Vagina (tissue), 2 donors: ENCODE data around the gene SYNDIG1. TPM values are rescaled to one million over a fixed set of nuclear protein-coding genes. Genes with fewer than 3 reads are reported as not detected.

Experiments used
- DNase-seq, 2 donors: peaks; one replicate each; pipeline ENCODE4 v3.0.0-alpha.2; 2017; ENCODE audit errors: extremely low spot score in 2 of 2
- H3K27ac ChIP-seq: fragments of 200-600 bp; sonication (generic); one replicate; pipeline ENCODE4 v1.5.1; 2019
- H3K27me3 ChIP-seq: fragments of 200-600 bp; sonication (generic); one replicate; pipeline ENCODE4 v1.5.1; 2019
- H3K36me3 ChIP-seq, 2 donors: fragments of 200-600 bp; sonication (generic); one replicate each; pipeline ENCODE4 v1.5.1; 2017 to 2019
- H3K4me1 ChIP-seq: fragments of 200-600 bp; sonication (generic); one replicate; pipeline ENCODE4 v1.5.1; 2019
- H3K4me3 ChIP-seq, 2 donors: fragments of 200-600 bp; sonication (generic); 1 replicate in 1 of 2; 2 replicates in 1 of 2; pipeline ENCODE4 v1.5.1; 2016 to 2019
- H3K9me3 ChIP-seq: fragments of 200-600 bp; sonication (generic); one replicate; pipeline ENCODE4 v1.5.1; 2019
- POLR2A ChIP-seq, 2 donors: fragments of 450-650 bp; IDR thresholded peaks; one replicate each; pipeline ENCODE4 v1.6.1; 2017; ENCODE audit warnings: antibody characterized with exemption in 2 of 2, mild to moderate bottlenecking in 2 of 2, moderate library complexity in 2 of 2
- POLR2AphosphoS5 ChIP-seq, 2 donors: sonication (generic); formaldehyde crosslinking; IDR thresholded peaks; one replicate each; pipeline ENCODE4 v1.9.0; 2017; ENCODE audit warnings: antibody characterized with exemption in 2 of 2, mild to moderate bottlenecking in 2 of 2, low read depth in 1 of 2; ENCODE audit not compliant: insufficient read depth in 1 of 2
- intact Hi-C: fragments of 100-400 bp; cut with DNase I; formaldehyde crosslinking; loops from one replicate; pipeline ENCODE4 v1.15.1; 2023
- total RNA-seq: library from RNA; depleted of rRNA; stranded (reverse); fragments of >200 nt; gene quantifications from one replicate; pipeline ENCODE4 v1.2.3, GENCODE V29; 2016
- TF ChIP-seq, protein P1 (sequence below), 3 experiments: fragments of 450-650 bp in 2 of 3; fragments of 200-600 bp in 1 of 3; sonication (generic) in 1 of 3; IDR thresholded peaks; one replicate each; pipeline ENCODE4 v1.5.1; 2017 to 2019; ENCODE audit warnings: antibody characterized with exemption in 3 of 3, mild to moderate bottlenecking in 2 of 3, moderate library complexity in 2 of 3

The SYNDIG1 gene
- total RNA-seq, 1 donor from 2014 or later, result 3.2 TPM

DNA sequence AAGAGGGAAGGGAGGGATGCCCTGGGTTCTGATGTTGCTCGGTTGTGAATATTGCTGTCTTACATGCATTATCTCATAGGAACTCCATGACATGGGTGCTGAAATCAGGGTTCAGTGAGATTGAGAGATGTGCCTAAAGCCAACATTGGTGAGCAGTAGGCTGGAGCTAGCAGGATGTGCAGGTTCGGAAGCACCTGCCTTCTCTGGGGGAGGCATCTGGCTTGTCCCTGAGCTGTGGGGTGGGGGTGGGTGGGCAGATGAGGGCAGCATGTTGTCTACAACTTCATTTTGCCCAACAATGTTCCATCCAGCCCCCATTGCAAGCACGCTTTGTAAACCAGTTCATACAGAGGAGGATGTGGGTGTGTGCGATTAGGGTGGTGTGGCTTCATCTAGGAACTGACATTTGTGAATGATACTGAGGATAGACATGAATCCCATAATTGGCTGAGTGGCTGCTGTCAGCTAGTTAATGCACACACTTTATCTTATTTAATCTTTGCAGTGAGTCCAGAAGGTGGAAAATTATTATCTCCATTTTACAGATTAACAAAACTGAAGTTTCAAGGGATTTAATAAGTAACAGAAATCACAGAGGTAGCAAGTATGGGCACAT, 119.4 kb downstream of the SYNDIG1 start:
- no peaks in the 10 kb centered on the region for H3K4me1 ChIP-seq
- H3K36me3 ChIP-seq, result no peaks in the 10 kb centered on the region
- DNase-seq, result peak; percentile 69 to 91
- no peak overlapping the region for H3K27ac ChIP-seq
- H3K4me3 ChIP-seq, result no peak overlapping the region
- H3K9me3 ChIP-seq, result no peaks in the 10 kb centered on the region
- TF ChIP-seq, protein P1, sequence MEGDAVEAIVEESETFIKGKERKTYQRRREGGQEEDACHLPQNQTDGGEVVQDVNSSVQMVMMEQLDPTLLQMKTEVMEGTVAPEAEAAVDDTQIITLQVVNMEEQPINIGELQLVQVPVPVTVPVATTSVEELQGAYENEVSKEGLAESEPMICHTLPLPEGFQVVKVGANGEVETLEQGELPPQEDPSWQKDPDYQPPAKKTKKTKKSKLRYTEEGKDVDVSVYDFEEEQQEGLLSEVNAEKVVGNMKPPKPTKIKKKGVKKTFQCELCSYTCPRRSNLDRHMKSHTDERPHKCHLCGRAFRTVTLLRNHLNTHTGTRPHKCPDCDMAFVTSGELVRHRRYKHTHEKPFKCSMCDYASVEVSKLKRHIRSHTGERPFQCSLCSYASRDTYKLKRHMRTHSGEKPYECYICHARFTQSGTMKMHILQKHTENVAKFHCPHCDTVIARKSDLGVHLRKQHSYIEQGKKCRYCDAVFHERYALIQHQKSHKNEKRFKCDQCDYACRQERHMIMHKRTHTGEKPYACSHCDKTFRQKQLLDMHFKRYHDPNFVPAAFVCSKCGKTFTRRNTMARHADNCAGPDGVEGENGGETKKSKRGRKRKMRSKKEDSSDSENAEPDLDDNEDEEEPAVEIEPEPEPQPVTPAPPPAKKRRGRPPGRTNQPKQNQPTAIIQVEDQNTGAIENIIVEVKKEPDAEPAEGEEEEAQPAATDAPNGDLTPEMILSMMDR (IDR thresholded peaks at IDR 0.05), result no peak
- TF ChIP-seq POLR2AphosphoS5 (IDR thresholded peaks at IDR 0.05; ENCODE audit: insufficient read depth in 1 of 2, low read depth in 1 of 2) (no peak), POLR2A (IDR thresholded peaks at IDR 0.05) (no peak)
- intact Hi-C loops, result no loop called here
- no peaks in the 10 kb centered on the region for H3K27me3 ChIP-seq

DNA sequence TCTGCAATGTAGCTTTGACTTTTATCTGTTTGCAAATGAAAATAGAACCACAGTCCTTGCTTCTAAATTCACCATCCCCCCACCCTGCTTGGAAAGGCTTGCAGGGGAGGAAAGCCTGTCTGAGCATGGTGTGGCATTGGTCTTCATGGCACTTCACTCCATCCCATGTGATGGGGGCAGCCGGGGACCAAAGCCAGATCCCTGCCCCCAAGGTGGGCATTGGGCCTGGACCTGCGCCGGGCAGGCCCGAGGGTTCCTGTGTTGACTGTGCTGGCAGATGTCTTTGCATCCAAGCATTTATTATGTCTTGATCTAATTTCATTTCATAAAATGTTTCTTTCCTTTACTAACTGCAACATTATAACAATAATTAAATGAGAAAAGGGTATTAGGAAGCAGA, 120.0 kb downstream of the SYNDIG1 start:
- H3K36me3 ChIP-seq, result no peaks in the 10 kb centered on the region
- peak; percentile 16 to 37 for DNase-seq
- no peak overlapping the region for H3K4me3 ChIP-seq
- H3K9me3 ChIP-seq, result no peaks in the 10 kb centered on the region
- H3K4me1 ChIP-seq, result no peaks in the 10 kb centered on the region
- TF ChIP-seq POLR2AphosphoS5 (IDR thresholded peaks at IDR 0.05; ENCODE audit: insufficient read depth in 1 of 2, low read depth in 1 of 2) (no peak), POLR2A (IDR thresholded peaks at IDR 0.05) (no peak)
- TF ChIP-seq, protein P1 (IDR thresholded peaks at IDR 0.05), result no peak
- intact Hi-C loops, result no loop called here
- H3K27me3 ChIP-seq, result no peaks in the 10 kb centered on the region
- H3K27ac ChIP-seq, result no peak overlapping the region

- DNase-seq, result peak in 1 of 2 donors; percentile 32
- Histone ChIP-seq H3K27me3 (no peaks in the 10 kb centered on the region), H3K4me1 (no peaks in the 10 kb centered on the region), H3K27ac (no peak overlapping the region), H3K9me3 (no peaks in the 10 kb centered on the region), H3K4me3 (no peak overlapping the region), H3K36me3 (no peaks in the 10 kb centered on the region)
- TF ChIP-seq, protein P1 (IDR thresholded peaks at IDR 0.05), result no peak
- TF ChIP-seq POLR2AphosphoS5 (IDR thresholded peaks at IDR 0.05; ENCODE audit: insufficient read depth in 1 of 2, low read depth in 1 of 2) (no peak), POLR2A (IDR thresholded peaks at IDR 0.05) (no peak)
- intact Hi-C loops, result no loop called here
Observed at GRCh38 chr20:24589815-24590177, 120.4 kb downstream of the SYNDIG1 start.

DNA sequence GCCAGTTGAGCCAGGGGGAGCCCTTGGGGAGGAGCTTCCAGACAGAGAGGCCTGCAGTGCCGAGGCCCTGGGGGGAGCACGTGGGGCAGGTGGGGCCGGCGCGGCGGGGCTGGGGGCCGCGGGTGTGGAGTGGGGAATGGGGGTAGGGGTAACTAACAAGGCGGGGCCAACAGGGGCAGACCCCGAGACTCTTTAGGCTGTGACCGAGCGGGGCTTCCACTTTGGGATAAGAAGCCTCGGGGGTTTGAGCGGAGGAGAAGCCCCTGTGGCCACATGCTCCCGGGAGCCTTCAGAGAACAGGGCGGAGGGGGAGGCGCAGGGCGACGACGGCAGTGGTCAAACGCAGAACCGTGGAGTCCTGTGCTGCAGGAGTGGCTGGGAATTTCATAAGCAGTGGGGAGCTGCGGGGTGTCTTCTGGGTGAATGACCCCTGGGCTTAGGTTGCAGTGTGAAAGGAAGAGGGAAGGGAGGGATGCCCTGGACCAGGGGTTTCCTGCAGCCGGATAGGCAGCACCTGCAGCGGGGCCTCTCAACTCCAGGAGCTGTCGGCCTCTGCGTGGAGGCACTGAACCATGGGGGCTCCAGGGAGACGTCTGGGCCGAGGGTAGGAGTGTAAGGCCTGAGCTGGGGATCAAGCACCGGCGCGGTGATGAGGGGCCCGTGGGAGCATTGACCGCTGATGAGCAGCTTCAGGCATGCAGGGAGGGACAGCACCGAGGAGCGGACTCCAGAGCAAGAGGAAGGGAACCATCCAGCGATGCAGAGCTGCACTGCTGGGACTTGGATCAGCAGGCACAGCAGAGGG, 121.0 kb downstream of the SYNDIG1 start:
- DNase-seq, result peak; percentile 80 to 91
- Histone ChIP-seq H3K36me3 (no peaks in the 10 kb centered on the region), H3K27me3 (no peaks in the 10 kb centered on the region), H3K4me3 (no peak overlapping the region), H3K9me3 (no peaks in the 10 kb centered on the region), H3K4me1 (no peaks in the 10 kb centered on the region), H3K27ac (no peak overlapping the region)
- intact Hi-C loops, result no loop called here
- no peak for TF ChIP-seq POLR2A (IDR thresholded peaks at IDR 0.05)
- TF ChIP-seq POLR2AphosphoS5 (IDR thresholded peaks at IDR 0.05; ENCODE audit: insufficient read depth in 1 of 2, low read depth in 1 of 2), result no peak
- TF ChIP-seq, protein P1 (IDR thresholded peaks at IDR 0.05), result no peak

DNA sequence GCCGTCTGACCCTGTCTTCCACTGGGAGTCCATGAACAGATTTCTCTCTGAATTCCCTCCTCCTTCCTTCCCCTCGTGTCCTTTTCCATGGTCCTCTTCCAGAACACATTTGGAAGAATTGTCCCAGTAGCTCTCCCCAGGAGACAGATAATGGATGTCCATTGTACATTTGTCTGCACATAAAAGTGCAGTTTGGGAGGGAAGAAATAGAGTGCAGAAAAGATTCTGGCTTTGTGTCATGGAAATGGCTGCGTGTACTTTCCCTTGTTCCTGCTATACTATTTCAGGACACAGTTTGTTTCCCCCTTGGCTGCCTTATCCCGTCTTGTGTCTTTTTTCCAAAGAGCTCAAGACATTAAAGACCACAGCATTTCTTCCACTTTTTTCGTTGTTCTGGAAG, 127.6 kb downstream of the SYNDIG1 start:
- H3K27ac ChIP-seq, result no peak overlapping the region
- H3K9me3 ChIP-seq, result no peaks in the 10 kb centered on the region
- no peak for DNase-seq
- no peak for TF ChIP-seq POLR2AphosphoS5 (IDR thresholded peaks at IDR 0.05; ENCODE audit: insufficient read depth in 1 of 2, low read depth in 1 of 2)
- TF ChIP-seq, protein P1 (IDR thresholded peaks at IDR 0.05), result no peak
- no peak for TF ChIP-seq POLR2A (IDR thresholded peaks at IDR 0.05)
- no peaks in the 10 kb centered on the region for H3K27me3 ChIP-seq
- intact Hi-C loops, result no loop called here
- H3K36me3 ChIP-seq, result no peaks in the 10 kb centered on the region
- H3K4me1 ChIP-seq, result no peaks in the 10 kb centered on the region
- no peak overlapping the region for H3K4me3 ChIP-seq
